Measurements from ENCODE around the gene NAV2. TPM values are rescaled to one million over a fixed set of nuclear protein-coding genes. Genes with fewer than 3 reads are reported as not detected.

NAV2 gene
- total and polyA plus RNA-seq, 2 donors from 2014 or later = 5.9 to 37.7 TPM

- no peaks in the 10 kb centered on the region for H3K9me3 ChIP-seq (ENCODE audit: control insufficient read depth in 2 of 3, insufficient read depth in 1 of 3, low read length in 3 of 3)
- H3K4me3 ChIP-seq (ENCODE audit: low read length in 3 of 3) = no peak overlapping the region
- DNase-seq = no peak
- TF ChIP-seq, protein P1, sequence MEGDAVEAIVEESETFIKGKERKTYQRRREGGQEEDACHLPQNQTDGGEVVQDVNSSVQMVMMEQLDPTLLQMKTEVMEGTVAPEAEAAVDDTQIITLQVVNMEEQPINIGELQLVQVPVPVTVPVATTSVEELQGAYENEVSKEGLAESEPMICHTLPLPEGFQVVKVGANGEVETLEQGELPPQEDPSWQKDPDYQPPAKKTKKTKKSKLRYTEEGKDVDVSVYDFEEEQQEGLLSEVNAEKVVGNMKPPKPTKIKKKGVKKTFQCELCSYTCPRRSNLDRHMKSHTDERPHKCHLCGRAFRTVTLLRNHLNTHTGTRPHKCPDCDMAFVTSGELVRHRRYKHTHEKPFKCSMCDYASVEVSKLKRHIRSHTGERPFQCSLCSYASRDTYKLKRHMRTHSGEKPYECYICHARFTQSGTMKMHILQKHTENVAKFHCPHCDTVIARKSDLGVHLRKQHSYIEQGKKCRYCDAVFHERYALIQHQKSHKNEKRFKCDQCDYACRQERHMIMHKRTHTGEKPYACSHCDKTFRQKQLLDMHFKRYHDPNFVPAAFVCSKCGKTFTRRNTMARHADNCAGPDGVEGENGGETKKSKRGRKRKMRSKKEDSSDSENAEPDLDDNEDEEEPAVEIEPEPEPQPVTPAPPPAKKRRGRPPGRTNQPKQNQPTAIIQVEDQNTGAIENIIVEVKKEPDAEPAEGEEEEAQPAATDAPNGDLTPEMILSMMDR (IDR thresholded peaks at IDR 0.05; ENCODE audit: borderline replicate concordance, extremely low read depth, insufficient read depth) = no peak
- no peaks in the 10 kb centered on the region for H3K27me3 ChIP-seq (ENCODE audit: control insufficient read depth, insufficient read depth, low read length)
- intact Hi-C loops (cut with DNase I) = no loop called here
- H3K9ac ChIP-seq (ENCODE audit: low read length in 3 of 3) = no peak overlapping the region
- H3K36me3 ChIP-seq (ENCODE audit: control insufficient read depth in 2 of 3, insufficient read depth in 3 of 3, low read length in 3 of 3) = no peaks in the 10 kb centered on the region
- FAIRE-seq = no peak
- H3K27ac ChIP-seq (ENCODE audit: low read depth in 2 of 2, low read length in 2 of 2) = no peak overlapping the region
- peaks cover 3 to 14% (median 4%) of the 10 kb centered on the region in 3 donors for H3K4me1 ChIP-seq (ENCODE audit: control insufficient read depth in 2 of 3, insufficient read depth in 2 of 3, low read depth in 1 of 3, low read length in 3 of 3)
Measured at GRCh38 chr11:19961225-19961624, 248.6 kb downstream of the NAV2 start.

- no peak for DNase-seq
Measured at GRCh38 chr11:19962053-19962800, 249.6 kb downstream of the NAV2 start.

DNA sequence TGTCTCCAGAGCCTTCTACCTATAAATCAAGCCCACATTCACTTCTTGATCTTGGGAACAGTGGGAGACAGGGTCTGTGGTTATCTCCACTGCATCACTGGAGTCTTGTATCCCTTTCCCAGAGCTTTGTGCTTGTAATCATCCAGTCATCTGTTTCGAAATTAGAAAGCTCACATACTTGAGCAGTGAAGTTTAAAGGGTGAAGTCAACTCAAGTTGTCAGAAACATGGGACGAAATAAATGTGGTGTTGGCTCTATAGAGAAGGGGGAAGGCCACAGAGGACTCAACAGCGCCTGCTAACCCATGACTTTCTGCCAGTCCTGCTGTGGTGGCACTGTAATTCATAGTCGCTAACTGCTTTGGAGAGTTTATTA, 250.2 kb downstream of the NAV2 start:
- intact Hi-C loops (cut with DNase I) = no loop called here
- no peak overlapping the region for H3K27ac ChIP-seq (ENCODE audit: low read depth in 2 of 2, low read length in 2 of 2)
- H3K9ac ChIP-seq (ENCODE audit: low read length in 3 of 3) = no peak overlapping the region
- TF ChIP-seq, protein P1 (IDR thresholded peaks at IDR 0.05; ENCODE audit: borderline replicate concordance, extremely low read depth, insufficient read depth) = no peak
- H3K4me1 ChIP-seq (ENCODE audit: control insufficient read depth in 2 of 3, insufficient read depth in 2 of 3, low read depth in 1 of 3, low read length in 3 of 3) = peaks cover 3 to 14% (median 4%) of the 10 kb centered on the region in 3 donors
- no peak overlapping the region for H3K4me3 ChIP-seq (ENCODE audit: low read length in 3 of 3)
- no peaks in the 10 kb centered on the region for H3K27me3 ChIP-seq (ENCODE audit: control insufficient read depth, insufficient read depth, low read length)
- H3K9me3 ChIP-seq (ENCODE audit: control insufficient read depth in 2 of 3, insufficient read depth in 1 of 3, low read length in 3 of 3) = no peaks in the 10 kb centered on the region
- H3K36me3 ChIP-seq (ENCODE audit: control insufficient read depth in 2 of 3, insufficient read depth in 3 of 3, low read length in 3 of 3) = no peaks in the 10 kb centered on the region
- FAIRE-seq (no peak), DNase-seq (peak in 2 of 5 donors; percentile 68 to 73)

More at GRCh38 chr11:19962053-19962800, 249.6 kb downstream of the NAV2 start:
- intact Hi-C loops (cut with DNase I) = no loop called here
- Histone ChIP-seq H3K27me3 (ENCODE audit: control insufficient read depth, insufficient read depth, low read length) (no peaks in the 10 kb centered on the region), H3K4me1 (ENCODE audit: control insufficient read depth in 2 of 3, insufficient read depth in 2 of 3, low read depth in 1 of 3, low read length in 3 of 3) (peaks cover 3 to 14% (median 4%) of the 10 kb centered on the region in 3 donors), H3K9ac (ENCODE audit: low read length in 3 of 3) (no peak overlapping the region), H3K36me3 (ENCODE audit: control insufficient read depth in 2 of 3, insufficient read depth in 3 of 3, low read length in 3 of 3) (no peaks in the 10 kb centered on the region), H3K4me3 (ENCODE audit: low read length in 3 of 3) (no peak overlapping the region), H3K27ac (ENCODE audit: low read depth in 2 of 2, low read length in 2 of 2) (no peak overlapping the region), H3K9me3 (ENCODE audit: control insufficient read depth in 2 of 3, insufficient read depth in 1 of 3, low read length in 3 of 3) (no peaks in the 10 kb centered on the region)
- FAIRE-seq = no peak
- TF ChIP-seq, protein P1 (IDR thresholded peaks at IDR 0.05; ENCODE audit: borderline replicate concordance, extremely low read depth, insufficient read depth) = no peak

Measured in kidney (tissue), 14 donors.